ENCODE data around the gene LEMD2. TPM values are rescaled to one million over a fixed set of nuclear protein-coding genes. Genes with fewer than 3 reads are reported as not detected.

LEMD2 gene
- polyA plus RNA-seq, 2 of the 4 experiments (the other 2 are of a cell fraction): 43.2 to 48.8 TPM

DNA sequence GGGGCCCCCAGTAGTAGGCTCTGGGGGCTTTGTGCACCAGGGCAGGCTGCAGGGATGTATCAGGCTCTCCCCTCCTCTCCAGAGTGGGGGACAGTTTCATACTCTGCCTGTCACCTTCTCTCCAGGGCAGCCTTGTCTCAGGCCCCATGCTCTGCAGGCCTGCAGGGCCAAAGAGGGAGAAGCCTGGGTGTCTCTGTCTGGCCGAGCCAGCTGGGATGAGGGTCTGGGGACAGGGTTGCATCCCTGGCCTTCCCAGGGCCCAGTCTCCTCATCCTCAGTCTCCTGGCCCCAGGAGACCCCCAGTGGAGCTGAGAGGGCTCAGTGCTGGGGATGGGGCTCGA lies 27.4 kb downstream of the LEMD2 start:
- H3K27ac ChIP-seq: peak overlapping the region; percentile 63 to 65; a peak in 4 of 6 replicates

DNA sequence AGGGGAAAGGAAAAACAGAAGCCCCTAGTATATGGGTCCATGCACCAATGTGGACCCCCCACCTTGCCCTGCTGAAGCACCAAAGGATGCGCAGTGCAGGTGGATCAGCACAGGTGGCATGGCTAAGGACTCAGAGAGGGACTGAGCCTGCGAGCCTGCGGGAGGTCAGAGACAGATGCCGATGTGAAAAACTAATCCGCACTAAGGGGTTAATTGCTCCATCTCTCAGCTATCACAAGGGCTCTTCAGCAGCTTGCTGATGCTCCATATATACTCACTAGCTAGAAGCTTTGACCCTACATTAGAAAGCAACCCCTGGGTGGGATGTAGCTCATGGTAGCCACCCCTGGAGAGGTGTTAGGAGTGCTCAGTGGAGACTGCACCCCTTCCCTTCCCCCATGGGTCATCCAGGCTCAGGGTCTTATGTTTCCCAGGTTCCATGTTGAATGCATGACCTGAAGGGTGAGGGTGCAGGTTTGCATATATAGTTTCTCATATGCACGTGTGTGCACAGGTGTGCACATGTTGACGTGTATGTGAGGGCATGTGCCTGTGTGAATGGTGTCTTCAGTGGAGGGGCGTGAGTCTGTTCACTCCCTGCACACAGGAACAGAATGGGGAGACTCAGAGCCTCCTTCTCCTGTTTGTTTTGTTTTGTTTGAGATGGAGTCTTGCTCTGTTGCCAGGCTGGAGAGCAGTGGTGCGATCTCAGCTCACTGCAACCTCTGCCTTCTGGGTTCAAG lies 28.9 kb downstream of the LEMD2 start:
- DNase-seq (ENCODE audit: low read depth in 1 of 2, low spot score in 1 of 2): no peak
- no peak for ATAC-seq
- no peak for FAIRE-seq
- TF ChIP-seq, protein P1, sequence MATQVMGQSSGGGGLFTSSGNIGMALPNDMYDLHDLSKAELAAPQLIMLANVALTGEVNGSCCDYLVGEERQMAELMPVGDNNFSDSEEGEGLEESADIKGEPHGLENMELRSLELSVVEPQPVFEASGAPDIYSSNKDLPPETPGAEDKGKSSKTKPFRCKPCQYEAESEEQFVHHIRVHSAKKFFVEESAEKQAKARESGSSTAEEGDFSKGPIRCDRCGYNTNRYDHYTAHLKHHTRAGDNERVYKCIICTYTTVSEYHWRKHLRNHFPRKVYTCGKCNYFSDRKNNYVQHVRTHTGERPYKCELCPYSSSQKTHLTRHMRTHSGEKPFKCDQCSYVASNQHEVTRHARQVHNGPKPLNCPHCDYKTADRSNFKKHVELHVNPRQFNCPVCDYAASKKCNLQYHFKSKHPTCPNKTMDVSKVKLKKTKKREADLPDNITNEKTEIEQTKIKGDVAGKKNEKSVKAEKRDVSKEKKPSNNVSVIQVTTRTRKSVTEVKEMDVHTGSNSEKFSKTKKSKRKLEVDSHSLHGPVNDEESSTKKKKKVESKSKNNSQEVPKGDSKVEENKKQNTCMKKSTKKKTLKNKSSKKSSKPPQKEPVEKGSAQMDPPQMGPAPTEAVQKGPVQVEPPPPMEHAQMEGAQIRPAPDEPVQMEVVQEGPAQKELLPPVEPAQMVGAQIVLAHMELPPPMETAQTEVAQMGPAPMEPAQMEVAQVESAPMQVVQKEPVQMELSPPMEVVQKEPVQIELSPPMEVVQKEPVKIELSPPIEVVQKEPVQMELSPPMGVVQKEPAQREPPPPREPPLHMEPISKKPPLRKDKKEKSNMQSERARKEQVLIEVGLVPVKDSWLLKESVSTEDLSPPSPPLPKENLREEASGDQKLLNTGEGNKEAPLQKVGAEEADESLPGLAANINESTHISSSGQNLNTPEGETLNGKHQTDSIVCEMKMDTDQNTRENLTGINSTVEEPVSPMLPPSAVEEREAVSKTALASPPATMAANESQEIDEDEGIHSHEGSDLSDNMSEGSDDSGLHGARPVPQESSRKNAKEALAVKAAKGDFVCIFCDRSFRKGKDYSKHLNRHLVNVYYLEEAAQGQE (IDR thresholded peaks at IDR 0.05): no peak
- TF ChIP-seq JUNB (IDR thresholded peaks at IDR 0.05) (no peak), CHD2 (IDR thresholded peaks at IDR 0.05; ENCODE audit: low read length, partially characterized antibody) (no peak), EP300 (IDR thresholded peaks at IDR 0.05) (no peak), RARB (CRISPR knock-in tag; IDR thresholded peaks at IDR 0.05) (no peak), RCOR1 (IDR thresholded peaks at IDR 0.05; ENCODE audit: low read depth, low read length) (no peak), NPAS2 (CRISPR knock-in tag; IDR thresholded peaks at IDR 0.05; ENCODE audit: borderline replicate concordance) (no peak), FOSB (CRISPR knock-in tag; IDR thresholded peaks at IDR 0.05) (no peak), KDM1A (IDR thresholded peaks at IDR 0.05; ENCODE audit: low read depth) (no peak), CBX2 (IDR thresholded peaks at IDR 0.05; ENCODE audit: borderline replicate concordance, low read depth) (no peak)
- TF ChIP-seq, protein P2, sequence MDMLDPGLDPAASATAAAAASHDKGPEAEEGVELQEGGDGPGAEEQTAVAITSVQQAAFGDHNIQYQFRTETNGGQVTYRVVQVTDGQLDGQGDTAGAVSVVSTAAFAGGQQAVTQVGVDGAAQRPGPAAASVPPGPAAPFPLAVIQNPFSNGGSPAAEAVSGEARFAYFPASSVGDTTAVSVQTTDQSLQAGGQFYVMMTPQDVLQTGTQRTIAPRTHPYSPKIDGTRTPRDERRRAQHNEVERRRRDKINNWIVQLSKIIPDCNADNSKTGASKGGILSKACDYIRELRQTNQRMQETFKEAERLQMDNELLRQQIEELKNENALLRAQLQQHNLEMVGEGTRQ (IDR thresholded peaks at IDR 0.05): no peak
- TF ChIP-seq, protein P3, sequence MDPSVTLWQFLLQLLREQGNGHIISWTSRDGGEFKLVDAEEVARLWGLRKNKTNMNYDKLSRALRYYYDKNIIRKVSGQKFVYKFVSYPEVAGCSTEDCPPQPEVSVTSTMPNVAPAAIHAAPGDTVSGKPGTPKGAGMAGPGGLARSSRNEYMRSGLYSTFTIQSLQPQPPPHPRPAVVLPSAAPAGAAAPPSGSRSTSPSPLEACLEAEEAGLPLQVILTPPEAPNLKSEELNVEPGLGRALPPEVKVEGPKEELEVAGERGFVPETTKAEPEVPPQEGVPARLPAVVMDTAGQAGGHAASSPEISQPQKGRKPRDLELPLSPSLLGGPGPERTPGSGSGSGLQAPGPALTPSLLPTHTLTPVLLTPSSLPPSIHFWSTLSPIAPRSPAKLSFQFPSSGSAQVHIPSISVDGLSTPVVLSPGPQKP (IDR thresholded peaks at IDR 0.05; ENCODE audit: low read depth, low read length): no peak
- TF ChIP-seq, protein P4, sequence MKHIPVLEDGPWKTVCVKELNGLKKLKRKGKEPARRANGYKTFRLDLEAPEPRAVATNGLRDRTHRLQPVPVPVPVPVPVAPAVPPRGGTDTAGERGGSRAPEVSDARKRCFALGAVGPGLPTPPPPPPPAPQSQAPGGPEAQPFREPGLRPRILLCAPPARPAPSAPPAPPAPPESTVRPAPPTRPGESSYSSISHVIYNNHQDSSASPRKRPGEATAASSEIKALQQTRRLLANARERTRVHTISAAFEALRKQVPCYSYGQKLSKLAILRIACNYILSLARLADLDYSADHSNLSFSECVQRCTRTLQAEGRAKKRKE (CRISPR knock-in tag; IDR thresholded peaks at IDR 0.05; ENCODE audit: low read depth): no peak
- no peak overlapping the region for H3K4me2 ChIP-seq
- peaks cover 27% of the 10 kb centered on the region for H3K4me1 ChIP-seq
- H3K27ac ChIP-seq: no peak overlapping the region; a peak in 1 of 6 replicates
- no peak overlapping the region for H3K4me3 ChIP-seq
- H3K9me3 ChIP-seq: no peaks in the 10 kb centered on the region
- POLR2A ChIA-PET: no interaction called here
- 90% methylated on average over 8 of the region's 9 CpGs for WGBS (ENCODE audit: missing lambda C conversion rate)
- CTCF ChIA-PET: interaction anchor here (1.0 to 3.9 kb wide), 10 partner anchors 8 to 396 kb away, joined by 3 to 28 read pairs (median 6); partner anchors contain the start of gene UQCC2

More for the DNA sequence above, 27.4 kb downstream of the LEMD2 start:
- Histone ChIP-seq H3K4me1 (peaks cover 27% of the 10 kb centered on the region), H3K4me2 (no peak overlapping the region), H3K4me3 (no peak overlapping the region), H3K9me3 (no peaks in the 10 kb centered on the region)
- TF ChIP-seq CEBPB (IDR thresholded peaks at IDR 0.05) (no peak), NR3C1 (IDR thresholded peaks at IDR 0.05) (no peak), POLR2A (IDR thresholded peaks at IDR 0.05; ENCODE audit: low read length) (no peak), RAD21 (conservative IDR thresholded peaks at IDR 0.05 in 1 of 2, IDR thresholded peaks at IDR 0.05 in 1 of 2) (no peak), EP300 (IDR thresholded peaks at IDR 0.05) (no peak), KDM5A (IDR thresholded peaks at IDR 0.05) (no peak), CBX8 (IDR thresholded peaks at IDR 0.05) (no peak), SMC3 (IDR thresholded peaks at IDR 0.05) (no peak), JUN (IDR thresholded peaks at IDR 0.05) (no peak), ZFP36 (IDR thresholded peaks at IDR 0.05; ENCODE audit: borderline replicate concordance, partially characterized antibody) (no peak), CHD4 (IDR thresholded peaks at IDR 0.05; ENCODE audit: borderline replicate concordance) (no peak), EHF (CRISPR knock-in tag; IDR thresholded peaks at IDR 0.05) (no peak)
- TF ChIP-seq, protein P5, sequence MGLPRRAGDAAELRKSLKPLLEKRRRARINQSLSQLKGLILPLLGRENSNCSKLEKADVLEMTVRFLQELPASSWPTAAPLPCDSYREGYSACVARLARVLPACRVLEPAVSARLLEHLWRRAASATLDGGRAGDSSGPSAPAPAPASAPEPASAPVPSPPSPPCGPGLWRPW (IDR thresholded peaks at IDR 0.05): no peak
- ATAC-seq (peak; percentile 10 to 52; a peak in 3 of 6 replicates), DNase-seq (ENCODE audit: low read depth in 1 of 2, low spot score in 1 of 2) (no peak), FAIRE-seq (no peak)
- no CpG with 5 or more reads among the region's 2 CpGs for WGBS (ENCODE audit: missing lambda C conversion rate)
- CTCF ChIA-PET: interaction anchor here (0.5 to 4.2 kb wide), 31 partner anchors 9 to 307 kb away, joined by 3 to 63 read pairs (median 5); partner anchors contain the start of genes IP6K3 and UQCC2
- POLR2A ChIA-PET: no interaction called here

Data from A549 (cell line).